ENCODE data around the gene AGBL2.
"Not testable (repeated sequence)": the region's sequence is repeated elsewhere in the genome, so short reads cannot be mapped to it uniquely, and the experiment has no call there.

The AGBL2 gene, protein sequence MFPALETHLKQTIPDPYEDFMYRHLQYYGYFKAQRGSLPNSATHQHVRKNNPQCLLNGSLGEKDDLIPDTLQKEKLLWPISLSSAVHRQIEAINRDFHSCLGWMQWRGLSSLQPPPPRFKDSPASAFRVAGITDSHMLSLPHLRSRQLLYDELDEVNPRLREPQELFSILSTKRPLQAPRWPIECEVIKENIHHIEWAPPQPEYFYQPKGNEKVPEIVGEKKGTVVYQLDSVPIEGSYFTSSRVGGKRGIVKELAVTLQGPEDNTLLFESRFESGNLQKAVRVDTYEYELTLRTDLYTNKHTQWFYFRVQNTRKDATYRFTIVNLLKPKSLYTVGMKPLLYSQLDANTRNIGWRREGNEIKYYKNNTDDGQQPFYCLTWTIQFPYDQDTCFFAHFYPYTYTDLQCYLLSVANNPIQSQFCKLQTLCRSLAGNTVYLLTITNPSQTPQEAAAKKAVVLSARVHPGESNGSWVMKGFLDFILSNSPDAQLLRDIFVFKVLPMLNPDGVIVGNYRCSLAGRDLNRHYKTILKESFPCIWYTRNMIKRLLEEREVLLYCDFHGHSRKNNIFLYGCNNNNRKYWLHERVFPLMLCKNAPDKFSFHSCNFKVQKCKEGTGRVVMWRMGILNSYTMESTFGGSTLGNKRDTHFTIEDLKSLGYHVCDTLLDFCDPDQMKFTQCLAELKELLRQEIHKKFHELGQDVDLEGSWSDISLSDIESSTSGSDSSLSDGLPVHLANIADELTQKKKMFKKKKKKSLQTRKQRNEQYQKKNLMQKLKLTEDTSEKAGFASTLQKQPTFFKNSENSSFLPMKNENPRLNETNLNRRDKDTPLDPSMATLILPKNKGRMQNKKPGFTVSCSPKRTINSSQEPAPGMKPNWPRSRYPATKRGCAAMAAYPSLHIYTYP

DNA sequence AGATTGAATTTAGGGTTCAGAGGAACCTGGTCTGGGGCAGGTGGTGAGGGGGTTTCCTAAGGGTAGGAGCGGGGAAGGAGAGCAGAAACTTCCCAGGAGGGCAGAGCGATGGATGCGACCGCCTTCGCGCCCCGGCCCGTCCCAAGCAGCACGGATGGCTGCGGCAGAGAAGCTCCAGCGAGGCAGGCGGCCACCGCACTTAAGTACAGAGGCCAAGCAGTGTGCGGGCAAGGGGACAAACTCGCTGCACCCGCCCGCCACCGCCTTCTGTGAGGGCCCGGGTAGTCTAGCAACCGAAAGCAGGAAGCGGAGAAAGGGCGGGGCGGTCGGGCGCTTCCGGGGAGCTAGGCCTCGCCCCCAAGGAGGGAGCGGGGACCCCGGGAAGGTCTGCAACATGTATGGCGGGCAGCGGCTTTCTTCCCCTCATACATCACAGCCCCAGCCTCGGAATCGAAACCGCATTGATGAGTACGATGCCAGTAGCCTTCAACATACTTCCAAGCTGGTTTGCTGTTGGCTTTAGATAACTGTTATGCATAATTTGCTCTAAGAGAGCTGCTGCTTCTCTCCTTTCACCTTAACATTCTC, at the start of gene AGBL2:
TSS of gene AGBL2 (minus strand) at position 288 of the 588 bp plus-strand sequence. CDS start 719 bp downstream, outside the sequence.
- DNase-seq: peak; percentile 93

DNA sequence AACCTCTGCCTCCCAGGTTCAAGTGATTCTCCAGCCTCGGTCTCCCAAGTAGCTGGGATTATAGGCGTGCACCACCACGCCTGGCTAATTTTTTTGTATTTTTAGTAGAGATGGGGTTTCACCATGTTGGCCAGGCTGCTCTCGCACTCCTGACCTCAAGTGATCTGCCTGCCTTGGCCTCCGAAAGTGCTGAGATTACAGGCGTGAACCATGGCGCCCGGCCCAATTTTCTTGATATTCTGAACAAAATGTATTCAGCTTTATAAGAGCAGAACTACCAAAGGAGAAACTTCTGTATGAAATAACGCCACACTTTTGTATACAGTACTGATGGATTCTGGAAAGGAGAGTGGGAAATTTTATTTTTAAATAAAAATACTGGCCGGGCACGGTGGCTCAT, 44.1 kb upstream of the AGBL2 start:
- DNase-seq: not testable (repeated sequence)

DNA sequence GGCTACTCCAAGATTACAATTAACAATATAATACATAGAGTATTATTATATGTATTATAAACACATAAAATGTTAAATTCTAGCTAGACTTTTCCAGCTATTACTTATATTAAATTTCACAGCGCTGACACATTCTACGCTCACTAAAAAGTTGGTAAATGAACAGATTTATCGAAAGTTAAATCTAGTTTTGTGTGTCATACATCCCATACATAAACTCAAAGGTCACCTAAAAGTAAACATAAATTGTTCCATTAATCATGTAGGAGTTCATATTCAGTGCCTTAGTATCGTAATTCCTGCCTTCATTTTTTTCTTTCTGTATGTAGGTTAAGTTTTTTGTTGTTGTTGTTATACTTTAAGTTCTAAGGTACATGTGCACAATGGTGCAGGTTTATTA, 41.0 kb upstream of the AGBL2 start:
- no peak for DNase-seq

DNA sequence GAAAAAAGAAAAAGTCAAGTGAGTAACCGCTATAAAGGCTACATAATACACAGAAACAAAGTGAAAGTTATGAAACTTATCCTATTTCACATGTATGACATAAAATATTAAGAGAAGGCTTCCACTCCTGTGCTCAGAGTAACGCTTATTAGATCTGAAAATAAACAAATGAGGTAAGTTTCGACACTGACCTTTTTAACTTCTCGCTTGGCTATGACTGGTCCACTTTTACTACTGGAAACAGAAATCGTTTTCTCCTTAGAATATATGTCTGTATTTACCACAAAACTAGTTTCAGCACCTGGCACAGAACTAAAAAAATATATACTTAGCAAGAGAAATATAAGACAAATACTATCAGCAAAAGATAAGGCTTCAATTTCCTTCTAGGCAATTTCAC, 35.6 kb upstream of the AGBL2 start:
- no peak for DNase-seq

DNA sequence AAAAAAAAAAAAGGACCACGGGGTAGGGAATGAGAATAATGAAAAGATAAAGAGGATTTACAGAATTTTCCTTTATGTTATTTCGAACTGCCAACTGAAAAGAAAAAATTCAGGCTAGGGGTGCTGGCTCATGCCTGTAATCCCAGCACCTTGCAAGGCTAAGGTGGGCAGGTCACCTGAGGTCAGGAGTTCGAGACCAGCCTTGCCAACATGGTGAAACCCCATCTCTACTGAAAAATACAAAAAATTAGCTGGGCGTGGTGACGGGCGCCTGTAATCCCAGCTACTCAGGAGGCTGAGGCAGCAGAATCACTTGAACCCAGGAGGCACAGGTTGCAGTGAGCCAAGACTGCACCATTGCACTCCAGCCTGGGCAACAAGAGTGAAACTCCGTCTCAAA, 27.3 kb upstream of the AGBL2 start:
- DNase-seq: not testable (repeated sequence)

DNA sequence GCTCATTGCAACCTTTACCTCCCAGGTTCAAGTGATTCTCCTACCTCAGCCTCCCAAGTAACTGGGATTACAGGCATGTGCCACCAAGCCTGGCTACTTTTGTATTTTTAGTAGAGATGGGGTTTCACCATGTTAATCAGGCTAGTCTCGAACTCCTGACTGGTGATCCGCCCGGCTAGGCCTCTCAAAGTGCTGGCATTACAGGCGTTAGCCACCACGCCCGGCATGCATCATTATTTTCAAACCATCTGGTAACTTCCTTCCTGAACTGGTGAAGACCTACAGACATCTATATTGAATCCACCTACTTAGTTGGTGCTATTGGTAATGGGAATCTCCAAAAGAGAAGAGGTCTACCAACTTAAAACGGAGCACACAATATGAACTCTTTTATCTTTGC, 22.6 kb upstream of the AGBL2 start:
- DNase-seq: not testable (repeated sequence)

DNA sequence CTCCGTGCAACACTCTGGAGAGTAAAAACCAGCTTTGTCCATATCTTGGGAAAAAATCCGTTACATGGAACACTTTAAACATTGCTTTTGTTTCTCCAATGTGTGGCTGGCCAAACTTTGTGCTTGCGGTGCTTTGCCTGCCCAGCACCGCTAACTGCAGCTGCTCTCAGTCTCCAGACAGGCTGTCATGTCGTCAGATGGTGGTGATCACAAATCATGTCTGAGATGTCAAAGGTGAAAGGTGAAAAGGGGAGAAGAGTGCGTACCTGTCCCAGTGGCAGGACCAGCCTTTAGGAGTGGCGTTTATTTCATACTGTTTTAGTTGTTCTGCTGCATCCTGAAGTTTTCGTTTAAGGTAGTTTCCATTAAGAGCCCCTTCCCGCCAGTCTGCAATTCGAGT, 17.1 kb upstream of the AGBL2 start:
- DNase-seq: no peak

DNA sequence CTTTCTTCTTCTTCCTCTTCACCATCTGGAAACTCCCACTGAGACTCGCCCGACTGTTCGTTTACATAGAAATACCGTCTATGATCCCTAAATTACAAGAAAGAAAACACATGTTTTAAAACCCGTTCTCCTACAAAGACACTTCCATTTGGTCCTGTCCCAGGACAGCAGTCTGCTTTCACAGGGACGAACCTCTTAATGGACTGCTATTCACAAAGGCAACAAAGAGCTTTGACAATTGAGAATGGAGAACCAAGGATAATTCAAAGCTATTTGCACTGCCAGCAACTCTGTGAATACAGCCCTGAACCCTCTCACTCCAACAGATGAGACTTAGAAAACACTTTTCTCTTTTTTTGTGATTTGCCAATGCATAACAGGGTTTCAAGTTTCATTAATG, 16.3 kb upstream of the AGBL2 start:
- DNase-seq: no peak

DNA sequence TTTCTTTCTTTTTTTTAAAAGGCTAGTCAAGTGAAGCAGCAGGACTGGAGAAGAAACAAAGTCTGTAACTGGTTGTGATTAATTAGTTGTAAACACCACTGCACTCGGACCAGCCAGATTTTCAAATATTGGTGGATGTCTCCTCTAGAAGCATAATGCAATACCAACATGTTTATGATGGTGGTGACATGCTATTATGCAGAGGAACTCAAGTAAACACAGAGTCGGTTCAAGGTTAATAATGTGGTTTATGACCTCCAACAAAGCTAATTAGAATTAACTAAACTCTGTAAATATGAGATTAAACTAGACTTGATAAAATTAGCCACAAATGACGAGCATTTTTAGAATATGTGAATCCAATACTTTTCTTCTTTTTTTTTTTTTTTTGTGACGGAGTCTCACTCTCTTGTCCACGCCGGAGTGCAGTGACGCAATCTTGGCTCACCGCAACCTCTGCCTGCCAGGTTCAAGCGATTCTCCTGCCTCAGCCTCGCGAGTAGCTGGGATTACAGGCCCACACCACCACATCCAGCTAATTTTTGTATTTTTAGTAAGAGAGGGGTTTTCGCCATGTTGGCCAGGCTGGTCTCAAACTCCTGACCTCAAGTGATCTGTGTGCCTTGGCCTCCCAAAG, 11.8 kb upstream of the AGBL2 start:
- no peak for DNase-seq

DNA sequence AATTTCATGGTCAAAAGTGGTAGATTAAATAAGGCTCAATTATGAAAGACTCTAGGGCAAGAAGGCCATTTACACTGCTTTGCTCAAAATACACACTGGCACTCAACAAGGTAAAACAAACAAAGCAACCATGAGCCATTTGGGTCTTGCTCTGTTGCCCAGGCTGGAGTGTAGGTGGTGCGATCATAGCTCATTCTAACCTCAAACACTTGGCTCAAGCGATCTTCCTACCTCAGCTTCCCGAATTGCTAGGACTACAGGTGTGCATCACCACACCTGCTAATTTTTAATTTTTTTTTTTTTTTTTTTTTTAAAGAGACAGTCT, 10.9 kb upstream of the AGBL2 start:
- no peak for DNase-seq

DNA sequence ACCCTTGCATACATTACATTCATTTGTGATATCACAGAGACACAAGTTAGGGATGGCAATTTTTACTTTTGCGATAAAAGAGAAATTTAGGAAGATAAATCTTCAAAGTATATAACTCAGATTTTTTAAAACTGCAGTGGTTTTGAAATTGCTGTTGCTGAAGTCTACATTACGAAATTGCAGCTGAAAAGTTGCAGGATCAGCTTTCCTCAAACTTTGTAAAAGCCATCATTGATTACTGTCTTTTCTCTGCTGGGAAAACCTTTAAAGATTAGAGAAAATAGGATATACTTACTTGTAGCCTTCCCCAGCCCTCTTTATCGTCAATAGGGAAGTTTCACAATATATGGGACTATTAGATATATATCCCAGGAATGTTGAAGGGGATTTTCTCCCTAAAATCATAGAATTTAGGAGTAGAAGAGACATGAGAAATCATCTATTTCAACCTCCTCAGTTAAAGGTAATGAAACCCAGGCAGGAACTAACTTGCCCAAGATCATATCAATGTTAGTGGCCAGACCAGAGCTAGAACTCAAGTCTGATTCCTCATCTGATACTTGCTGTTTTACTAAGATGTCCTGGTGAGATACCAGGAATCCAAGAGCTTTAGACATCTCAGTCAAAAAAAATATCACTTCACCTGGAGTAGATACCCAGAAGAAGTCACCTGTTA, 10.4 kb upstream of the AGBL2 start:
- no peak for DNase-seq

DNA sequence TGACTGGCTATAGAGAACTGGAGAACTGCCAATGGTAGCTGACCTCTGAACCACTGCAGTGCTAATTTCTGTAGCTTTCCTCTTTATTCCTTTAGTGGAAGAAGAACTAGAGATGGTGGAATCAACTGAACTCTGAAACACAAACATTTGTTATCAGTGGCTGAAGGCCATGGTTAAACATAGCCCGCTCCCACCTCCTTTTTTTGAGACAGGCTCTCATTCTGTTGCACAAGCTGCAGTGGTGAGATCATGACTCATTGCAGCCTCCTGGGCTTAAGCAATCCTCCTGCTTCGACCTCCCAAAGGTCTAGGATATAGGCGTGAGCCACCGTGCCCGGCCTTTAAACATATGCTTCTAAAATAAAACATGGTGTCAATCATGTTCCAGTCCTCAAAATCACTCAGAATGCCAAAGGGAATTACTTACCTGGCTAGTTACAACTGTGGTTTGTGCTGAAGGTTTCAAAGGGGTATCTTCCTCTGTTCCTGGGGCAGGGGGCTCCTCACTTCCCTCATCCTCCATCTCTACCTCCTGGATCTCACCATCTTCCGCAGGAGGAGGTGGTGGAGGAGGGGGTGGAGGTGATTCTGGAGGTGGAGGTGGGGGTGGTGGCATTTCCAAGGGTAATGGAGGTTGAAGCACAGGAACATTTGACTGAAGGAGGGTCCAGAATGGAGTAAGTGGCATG, 9.0 kb upstream of the AGBL2 start:
- DNase-seq: no peak

DNA sequence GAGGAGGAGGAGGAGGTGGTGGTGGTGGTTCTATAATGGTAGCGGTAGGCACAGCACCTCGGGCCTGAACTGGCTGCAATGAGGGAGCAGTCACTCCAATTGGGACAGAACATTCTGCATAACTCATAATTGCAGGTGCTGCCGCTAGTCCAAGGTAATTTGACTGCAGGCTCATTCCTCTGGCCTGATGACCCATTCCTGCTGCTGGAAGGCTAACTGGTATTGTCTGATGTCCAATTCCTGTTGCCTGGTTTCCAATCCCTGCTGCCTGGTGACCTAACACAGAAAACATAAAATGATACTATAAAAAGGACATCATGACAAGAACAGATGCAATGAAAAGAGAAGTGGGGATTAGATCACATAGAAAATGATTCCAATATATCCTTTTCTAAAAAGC, 7.9 kb upstream of the AGBL2 start:
- DNase-seq: no peak

DNA sequence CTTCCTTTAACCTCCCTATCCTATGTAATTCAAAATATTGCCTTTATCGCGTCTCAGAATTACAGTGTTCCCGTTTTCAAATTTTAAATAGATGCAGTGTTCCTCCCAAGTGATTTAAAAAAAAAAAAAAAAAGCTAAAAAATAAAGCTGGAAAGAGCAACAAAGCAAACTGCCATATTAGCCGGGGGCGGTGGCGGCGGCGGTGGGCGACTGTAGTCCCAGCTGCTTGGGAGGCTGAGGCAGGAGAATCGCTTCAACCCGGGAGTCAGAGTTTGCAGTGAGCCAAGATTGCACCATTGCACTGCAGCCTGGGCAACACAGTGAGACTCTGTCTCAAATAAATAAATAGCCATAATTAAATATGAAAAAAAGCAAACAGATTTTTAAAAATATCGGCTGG, 5.5 kb upstream of the AGBL2 start:
- DNase-seq: no peak

DNA sequence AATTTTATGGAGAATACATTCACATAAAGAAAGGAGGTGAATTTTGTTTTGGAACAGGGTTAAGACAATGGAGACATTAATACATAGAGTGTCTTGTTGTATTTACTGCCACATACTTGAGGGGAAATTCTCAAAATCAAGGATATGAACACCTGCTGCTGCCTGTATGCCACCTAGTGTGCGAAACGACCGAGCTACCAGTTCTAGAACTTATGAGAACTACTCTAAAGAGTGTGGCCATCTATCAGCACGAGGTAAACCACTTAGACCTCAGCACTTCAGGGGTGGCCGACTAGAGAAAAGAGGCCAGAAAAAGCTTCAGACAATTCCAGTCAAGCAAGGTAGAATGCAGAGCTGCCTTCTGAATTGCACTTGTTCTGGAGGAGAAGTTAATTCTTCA, 1.5 kb upstream of the AGBL2 start:
- no peak for DNase-seq

DNA sequence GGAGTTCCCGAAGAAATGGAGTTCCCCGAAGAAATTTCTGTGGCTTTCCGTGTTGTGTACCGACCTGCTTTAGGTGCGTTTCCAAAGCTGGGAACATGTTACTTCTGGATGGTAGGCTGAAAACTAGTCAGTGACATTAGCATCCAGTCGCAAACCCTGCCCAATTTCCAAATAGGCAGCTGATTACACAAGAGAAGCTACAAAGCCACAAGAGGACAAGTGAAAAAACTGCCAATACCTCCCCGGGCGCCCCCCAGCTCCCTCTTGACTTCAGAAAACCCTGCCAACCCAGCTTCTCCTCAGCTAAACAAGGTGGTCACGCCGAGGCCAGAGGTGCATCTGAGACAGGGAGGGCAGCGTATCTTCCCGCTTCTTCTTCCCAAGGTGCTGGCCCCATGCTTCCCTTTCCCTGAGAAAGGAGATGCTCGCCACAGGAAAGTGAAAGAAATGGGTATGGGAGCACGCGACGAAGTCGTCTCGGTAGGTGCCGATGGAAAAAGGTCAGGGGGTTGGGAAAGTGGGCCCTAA, 551 bp downstream of the AGBL2 start:
- DNase-seq: no peak

DNA sequence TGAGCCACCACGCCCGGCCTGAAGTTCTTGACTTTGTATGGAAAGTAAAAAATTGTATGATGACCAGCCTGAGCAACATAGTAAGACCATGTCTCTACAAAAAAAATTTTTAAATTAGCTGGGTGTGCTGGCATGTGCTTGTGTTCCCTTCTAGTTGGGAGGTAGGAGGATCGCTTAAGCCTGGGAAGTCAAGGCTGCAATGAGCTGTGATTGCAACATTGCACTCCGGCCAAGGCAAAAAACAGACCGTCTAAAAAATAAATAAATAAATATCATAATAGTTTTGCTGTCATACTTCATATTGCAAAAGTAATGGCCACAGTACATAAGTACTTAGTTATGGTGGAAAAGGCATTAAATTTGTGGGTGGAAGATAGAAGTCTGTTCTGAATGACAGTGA, 3.4 kb downstream of the AGBL2 start:
- DNase-seq: no peak

DNA sequence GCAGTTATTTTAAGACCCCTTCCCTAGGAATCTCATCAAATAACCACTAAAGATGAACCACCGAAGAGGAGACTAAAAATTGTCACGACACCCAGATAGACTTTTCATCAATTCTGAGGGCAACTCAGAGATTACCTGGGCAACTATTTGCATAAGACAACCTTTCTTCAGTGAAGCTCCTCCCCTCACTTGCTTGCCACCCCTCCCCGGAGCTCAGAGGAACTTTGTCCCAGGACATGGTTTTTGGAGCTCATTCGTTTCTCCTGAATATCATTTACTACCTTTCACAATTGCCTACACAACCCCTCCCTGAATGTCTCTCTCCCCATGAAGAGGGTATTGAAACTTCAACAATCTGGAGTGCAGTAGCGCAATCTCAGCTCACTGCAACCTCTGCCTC, 3.9 kb downstream of the AGBL2 start:
- DNase-seq: no peak

DNA sequence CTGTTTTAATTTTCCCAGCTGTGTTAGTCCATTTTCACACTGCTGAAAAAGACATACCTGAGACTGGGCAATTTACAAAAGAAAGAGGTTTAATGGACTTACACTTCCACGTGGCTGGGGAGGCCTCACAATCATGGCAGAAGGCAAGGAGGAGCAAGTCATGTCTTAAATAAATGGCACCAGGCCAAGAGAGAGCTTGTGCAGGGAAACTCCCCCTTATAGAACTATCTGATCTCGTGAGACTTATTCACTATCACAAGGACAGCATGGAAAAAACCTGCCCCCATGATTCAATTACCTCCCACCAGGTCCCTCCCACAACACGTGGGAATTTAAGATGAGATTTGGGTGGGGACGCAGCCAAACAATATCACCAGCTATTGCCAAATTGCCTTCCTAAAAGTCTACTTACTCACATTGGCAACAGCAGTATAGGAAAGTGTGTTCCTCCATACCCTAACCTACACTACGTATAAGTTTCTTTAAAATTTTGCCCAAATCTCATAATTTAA, 7.8 kb downstream of the AGBL2 start:
- not testable (repeated sequence) for DNase-seq

DNA sequence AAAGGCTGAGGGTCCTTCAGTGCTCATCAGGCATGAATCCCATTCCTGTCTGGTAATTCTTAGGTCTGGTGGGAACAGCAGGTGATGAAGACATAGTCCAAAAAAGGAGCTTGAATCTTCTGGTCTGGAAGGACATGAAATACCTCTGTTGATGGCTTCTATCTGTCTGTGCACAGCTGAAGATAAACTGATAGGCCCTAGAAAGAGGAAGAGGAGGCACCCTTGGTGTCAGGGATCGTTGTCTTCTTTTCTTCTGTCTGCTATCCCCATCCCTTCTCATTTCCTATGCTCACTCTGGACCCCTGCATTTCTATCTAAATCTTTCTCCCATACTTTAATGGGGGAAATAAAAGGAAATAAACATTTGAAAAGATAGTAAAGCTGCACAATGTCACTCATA, 9.4 kb downstream of the AGBL2 start:
- DNase-seq: no peak

DNA sequence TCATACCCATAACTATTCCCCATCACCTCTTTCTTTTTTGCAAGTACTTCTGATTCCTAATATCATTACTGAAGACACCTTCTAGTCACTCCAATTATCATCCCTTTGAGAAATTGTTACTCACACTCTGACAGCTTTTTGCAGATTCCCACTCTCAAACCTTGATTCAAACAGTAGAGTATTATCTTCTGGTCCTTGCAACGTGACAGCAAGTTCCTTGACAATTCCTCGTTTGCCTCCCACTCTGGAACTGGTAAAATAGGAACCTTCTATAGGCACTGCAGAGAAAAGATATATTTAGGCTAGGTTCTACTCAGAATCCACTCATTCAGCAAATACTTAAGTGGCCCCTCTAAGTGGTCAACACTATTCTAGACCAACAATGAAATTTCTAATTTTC, 23.2 kb downstream of the AGBL2 start:
- DNase-seq: no peak

DNA sequence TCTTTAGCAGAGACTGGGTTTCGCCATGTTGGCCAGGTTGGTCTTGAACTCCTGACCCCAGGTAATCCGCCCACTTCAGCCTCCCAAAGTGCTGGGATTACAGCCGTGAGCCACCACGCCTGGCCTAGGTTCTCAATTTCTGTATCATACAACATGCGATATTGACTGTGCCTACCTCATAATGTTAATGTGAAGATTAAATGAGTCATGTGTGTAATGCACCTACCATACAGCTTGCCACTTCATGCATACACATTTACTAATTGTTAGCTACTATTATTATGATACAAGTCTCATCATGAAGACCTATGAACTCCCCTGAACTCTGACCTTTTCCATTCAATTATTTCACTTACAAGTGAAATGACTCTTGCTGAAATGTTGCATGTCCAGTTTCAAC, 25.7 kb downstream of the AGBL2 start:
- no peak for DNase-seq
